Ascending aorta (tissue), 2 donors: ENCODE results near the gene CFAP90. TPM values are rescaled to one million over a fixed set of nuclear protein-coding genes. Genes with fewer than 3 reads are reported as not detected.

ENCODE experiments used
- DNase-seq, 2 donors: peaks; one replicate each; pipeline ENCODE4 v3.0.0-alpha.2; 2019; ENCODE audit warnings: low spot score in 2 of 2
- H3K27ac ChIP-seq, 2 donors: fragments of 200-600 bp; sonication (generic); one replicate each; pipeline ENCODE4 v1.5.1; 2016 to 2017; ENCODE audit warnings: mild to moderate bottlenecking in 1 of 2
- H3K27me3 ChIP-seq: fragments of 200-600 bp; sonication (generic); one replicate; pipeline ENCODE4 v1.5.1; 2017
- H3K36me3 ChIP-seq, 2 donors: fragments of 200-600 bp; sonication (generic); one replicate each; pipeline ENCODE4 v1.5.1; 2016
- H3K4me1 ChIP-seq, 2 donors: fragments of 200-600 bp; sonication (generic); one replicate each; pipeline ENCODE4 v1.5.1; 2016 to 2017; ENCODE audit warnings: mild to moderate bottlenecking in 1 of 2
- H3K4me3 ChIP-seq, 2 donors: fragments of 200-600 bp; sonication (generic); one replicate each; pipeline ENCODE4 v1.5.1; 2016 to 2017; ENCODE audit warnings: mild to moderate bottlenecking in 1 of 2
- H3K9me3 ChIP-seq, 2 donors: fragments of 200-600 bp; sonication (generic); one replicate each; pipeline ENCODE4 v1.5.1; 2016
- CTCF ChIP-seq, 3 experiments: fragments of 200-600 bp in 2 of 3; fragments of 450-650 bp in 1 of 3; sonication (generic) in 2 of 3; IDR thresholded peaks; one replicate each; pipeline ENCODE4 v1.5.1; 2016 to 2019; ENCODE audit warnings: antibody characterized with exemption in 3 of 3, mild to moderate bottlenecking in 1 of 3, moderate library complexity in 1 of 3
- intact Hi-C: fragments of 100-400 bp; cut with DNase I; formaldehyde crosslinking; loops from one replicate; pipeline ENCODE4 v1.15.1; 2023
- total RNA-seq: library from RNA; depleted of rRNA; stranded (reverse); fragments of >200 nt; gene quantifications from one replicate; pipeline ENCODE4 v1.1.0, GENCODE V29; 2016

CFAP90 gene
- total RNA-seq = not detected

GRCh38 chr5:7850395-7851239, at the start of gene CFAP90:
TSS of gene CFAP90 (minus strand) at chr5:7851133. CDS start at chr5:7851021, 112 bp downstream.
- no peak for DNase-seq
- Histone ChIP-seq H3K4me3 (peak within 1 kb of the TSS; percentile 58 to 73), H3K27ac (no peak within 1 kb of the TSS), H3K4me1 (peaks cover 3 to 4% of the 10 kb centered on the region in 2 donors), H3K9me3 (no peaks in the 10 kb centered on the region), H3K36me3 (no peaks in the 10 kb centered on the region), H3K27me3 (peaks cover 5% of the 10 kb centered on the region)
- intact Hi-C loops = loop anchor here (10.0 kb wide), 1 partner anchor 456 kb away; the partner anchor contains the start of gene ADCY2
- TF ChIP-seq CTCF (IDR thresholded peaks at IDR 0.05) = peak in 2 of 3 experiments; percentile 13 to 31

GRCh38 chr5:7897014-7897600, 46.2 kb upstream of the CFAP90 start:
- Histone ChIP-seq H3K9me3 (no peaks in the 10 kb centered on the region), H3K4me3 (no peak overlapping the region), H3K27ac (no peak overlapping the region), H3K36me3 (peaks cover 70 to 99% of the 10 kb centered on the region in 2 donors), H3K4me1 (no peaks in the 10 kb centered on the region), H3K27me3 (no peaks in the 10 kb centered on the region)
- DNase-seq = no peak
- TF ChIP-seq CTCF (IDR thresholded peaks at IDR 0.05) = peak in 1 of 3 experiments; percentile 6
- intact Hi-C loops = no loop called here

GRCh38 chr5:7894860-7895259, 43.9 kb upstream of the CFAP90 start:
- H3K36me3 ChIP-seq = peaks cover 52 to 95% of the 10 kb centered on the region in 2 donors

GRCh38 chr5:7894439-7894838, 43.5 kb upstream of the CFAP90 start:
- Histone ChIP-seq H3K36me3 (peaks cover 55 to 95% of the 10 kb centered on the region in 2 donors), H3K27ac (no peak overlapping the region), H3K4me3 (no peak overlapping the region), H3K9me3 (no peaks in the 10 kb centered on the region), H3K4me1 (no peaks in the 10 kb centered on the region), H3K27me3 (no peaks in the 10 kb centered on the region)
- no peak for DNase-seq
- TF ChIP-seq CTCF (IDR thresholded peaks at IDR 0.05) = no peak
- intact Hi-C loops = no loop called here

More at GRCh38 chr5:7894860-7895259, 43.9 kb upstream of the CFAP90 start:
- TF ChIP-seq CTCF (IDR thresholded peaks at IDR 0.05) = no peak
- Histone ChIP-seq H3K4me1 (no peaks in the 10 kb centered on the region), H3K27me3 (no peaks in the 10 kb centered on the region), H3K27ac (no peak overlapping the region), H3K9me3 (no peaks in the 10 kb centered on the region), H3K4me3 (no peak overlapping the region)
- DNase-seq = no peak
- intact Hi-C loops = no loop called here

- no peak overlapping the region for H3K4me3 ChIP-seq
- H3K4me1 ChIP-seq = no peaks in the 10 kb centered on the region
- H3K36me3 ChIP-seq = peaks cover 41 to 65% of the 10 kb centered on the region in 2 donors
- no peak for DNase-seq
- H3K27me3 ChIP-seq = no peaks in the 10 kb centered on the region
- H3K27ac ChIP-seq = no peak overlapping the region
- H3K9me3 ChIP-seq = no peaks in the 10 kb centered on the region
- TF ChIP-seq CTCF (IDR thresholded peaks at IDR 0.05) = no peak
- intact Hi-C loops = no loop called here
These were observed 38.0 kb upstream of the CFAP90 start for GRCh38 chr5:7888901-7889300.
